ENCODE results near the gene SMC5.

The SMC5 gene

DNA sequence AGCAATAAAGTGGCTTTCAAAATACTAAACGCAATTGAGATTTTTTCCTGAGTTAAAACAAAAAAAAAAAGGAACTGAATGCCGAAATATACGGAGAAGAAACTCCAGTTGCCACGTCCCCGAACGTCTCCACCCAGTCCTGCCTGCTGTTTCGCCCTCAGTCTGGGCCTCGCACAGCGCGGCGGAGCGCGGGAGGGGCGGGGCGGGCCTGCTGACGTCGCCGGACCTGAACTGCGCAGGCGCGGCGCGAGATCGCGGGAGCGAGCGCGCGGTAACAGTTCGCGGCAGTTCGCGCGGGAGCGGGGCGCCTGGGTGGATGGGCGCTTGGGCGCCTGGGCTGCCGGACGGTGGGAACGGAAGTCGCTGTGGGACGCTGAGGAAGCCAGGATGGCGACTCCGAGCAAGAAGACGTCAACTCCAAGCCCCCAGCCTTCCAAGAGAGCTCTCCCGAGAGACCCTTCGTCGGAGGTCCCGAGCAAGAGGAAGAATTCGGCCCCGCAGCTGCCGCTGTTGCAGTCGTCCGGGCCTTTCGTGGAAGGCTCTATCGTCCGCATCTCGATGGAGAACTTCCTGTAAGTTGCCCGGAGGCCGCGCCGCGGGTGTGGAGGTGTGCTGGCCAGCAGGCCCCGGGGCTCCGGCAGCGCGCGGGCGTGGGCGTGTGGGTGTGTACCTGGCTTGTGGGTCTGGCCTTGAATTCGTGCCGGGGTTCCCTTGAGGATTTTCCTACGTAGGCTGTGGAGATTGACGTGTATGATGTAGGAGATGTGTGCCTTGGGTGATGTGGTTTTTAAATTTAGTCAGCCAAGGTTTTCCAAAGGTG lies at the start of gene SMC5:
TSS of gene SMC5 (plus strand) at position 287 of the 820 bp plus-strand sequence. CDS start at position 388, 101 bp downstream.
- TF ChIP-seq GATA2 (IDR thresholded peaks at IDR 0.05; ENCODE audit: low read depth, low read length) (peak; percentile 53; the same call in 1 of the 2 replicates), GATA3 (IDR thresholded peaks at IDR 0.05; ENCODE audit: low read depth, low read length) (no peak)

DNA sequence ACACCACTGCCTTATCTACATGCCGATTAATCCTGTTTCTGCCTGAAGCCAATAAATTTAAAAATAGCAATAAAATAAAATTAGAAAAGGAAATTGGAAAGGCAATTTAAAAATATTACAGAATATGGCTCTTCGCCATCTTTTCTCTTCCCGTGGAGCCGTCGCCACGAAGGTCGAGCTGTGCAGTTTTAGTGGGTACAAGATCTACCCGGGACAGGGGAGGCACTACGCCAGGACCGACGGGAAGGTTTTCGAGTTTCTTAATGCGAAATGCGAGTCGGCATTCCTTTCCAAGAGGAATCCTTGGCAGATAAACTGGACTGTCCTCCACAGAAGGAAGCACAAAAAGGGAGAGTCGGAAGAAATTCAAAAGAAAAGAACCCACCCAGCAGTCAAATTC lies 41.7 kb upstream of the SMC5 start:
- no peak for TF ChIP-seq GATA2 (IDR thresholded peaks at IDR 0.05; ENCODE audit: low read depth, low read length)
- no peak for TF ChIP-seq GATA3 (IDR thresholded peaks at IDR 0.05; ENCODE audit: low read depth, low read length)

DNA sequence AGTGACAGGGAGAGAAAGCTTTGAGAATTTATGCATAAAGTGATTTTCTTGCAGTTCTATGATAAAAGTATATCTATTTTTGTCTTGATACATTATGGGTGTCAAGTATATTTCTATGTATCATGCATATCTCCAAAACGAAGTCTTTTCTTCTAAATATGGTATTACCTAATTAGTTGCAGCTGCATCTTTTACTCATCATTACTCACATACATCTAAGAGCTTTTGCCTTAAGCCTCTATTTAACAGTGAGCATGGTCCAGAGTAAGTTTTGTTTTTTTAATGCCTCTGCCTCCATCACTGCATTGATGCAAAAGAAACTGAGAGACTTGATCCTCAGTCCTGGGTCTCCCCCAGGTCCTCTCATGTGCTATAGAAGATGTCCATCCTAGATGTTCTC lies 40.0 kb upstream of the SMC5 start:
- TF ChIP-seq GATA3 (IDR thresholded peaks at IDR 0.05; ENCODE audit: low read depth, low read length) (no peak), GATA2 (IDR thresholded peaks at IDR 0.05; ENCODE audit: low read depth, low read length) (no peak)

DNA sequence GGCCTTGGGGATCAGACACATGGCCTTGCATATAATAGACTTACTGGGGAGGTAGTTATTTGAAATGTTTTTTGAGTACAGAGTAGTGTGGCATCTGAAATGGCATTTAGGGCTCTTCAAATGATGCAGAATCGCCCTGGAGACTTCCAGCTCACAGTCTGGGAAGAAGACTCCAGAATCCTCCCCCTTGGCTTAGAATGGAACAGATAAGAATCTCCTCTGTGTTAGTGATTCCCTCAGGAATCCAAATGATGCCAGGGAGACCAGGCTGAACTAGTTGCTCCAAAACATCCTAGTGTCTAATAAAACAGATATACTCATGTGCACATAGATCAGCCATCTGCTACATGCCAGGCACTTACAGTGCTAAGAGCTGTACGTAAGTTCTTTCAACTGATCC lies 38.6 kb upstream of the SMC5 start:
- TF ChIP-seq GATA2 (IDR thresholded peaks at IDR 0.05; ENCODE audit: low read depth, low read length), result no peak
- no peak for TF ChIP-seq GATA3 (IDR thresholded peaks at IDR 0.05; ENCODE audit: low read depth, low read length)

DNA sequence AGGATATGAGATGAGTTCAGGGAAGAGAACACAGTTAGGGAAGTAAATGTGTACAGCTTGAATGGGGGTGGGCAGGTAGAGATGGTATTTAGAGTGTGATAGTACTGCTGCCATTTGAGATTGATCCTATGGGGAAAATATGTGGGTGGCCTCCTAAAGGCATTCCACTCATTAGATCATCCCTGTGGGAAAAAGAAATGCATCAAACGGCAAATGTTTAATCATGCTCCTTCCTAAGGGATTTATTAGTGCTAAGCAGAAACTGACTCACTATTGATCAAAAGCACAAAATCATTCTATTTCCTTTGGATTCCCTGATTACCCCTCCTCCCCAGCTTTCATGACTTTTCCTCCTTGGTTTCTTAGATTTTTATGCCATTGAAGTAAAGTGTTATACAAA lies 36.4 kb upstream of the SMC5 start:
- TF ChIP-seq GATA3 (IDR thresholded peaks at IDR 0.05; ENCODE audit: low read depth, low read length), result no peak
- TF ChIP-seq GATA2 (IDR thresholded peaks at IDR 0.05; ENCODE audit: low read depth, low read length), result no peak

DNA sequence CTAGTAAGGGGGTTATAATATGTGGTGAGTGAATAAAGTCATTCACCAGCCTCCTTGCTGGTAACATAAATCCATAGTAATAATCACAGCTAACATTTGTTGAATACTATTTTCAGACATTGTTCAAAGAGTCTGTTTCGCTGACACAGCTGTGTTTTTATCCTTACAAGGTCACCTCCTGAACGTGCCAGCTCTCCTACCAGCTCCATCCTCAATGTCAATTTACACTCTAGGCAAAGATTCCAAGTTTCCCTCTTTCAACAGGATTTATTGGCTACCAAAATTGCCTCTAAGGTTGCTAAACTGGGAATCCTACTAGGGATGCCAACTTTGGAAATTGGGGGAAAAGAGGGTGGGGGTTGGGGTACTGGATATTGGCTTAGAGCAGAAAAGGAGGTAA lies 30.7 kb upstream of the SMC5 start:
- TF ChIP-seq GATA3 (IDR thresholded peaks at IDR 0.05; ENCODE audit: low read depth, low read length) (no peak), GATA2 (IDR thresholded peaks at IDR 0.05; ENCODE audit: low read depth, low read length) (no peak)

DNA sequence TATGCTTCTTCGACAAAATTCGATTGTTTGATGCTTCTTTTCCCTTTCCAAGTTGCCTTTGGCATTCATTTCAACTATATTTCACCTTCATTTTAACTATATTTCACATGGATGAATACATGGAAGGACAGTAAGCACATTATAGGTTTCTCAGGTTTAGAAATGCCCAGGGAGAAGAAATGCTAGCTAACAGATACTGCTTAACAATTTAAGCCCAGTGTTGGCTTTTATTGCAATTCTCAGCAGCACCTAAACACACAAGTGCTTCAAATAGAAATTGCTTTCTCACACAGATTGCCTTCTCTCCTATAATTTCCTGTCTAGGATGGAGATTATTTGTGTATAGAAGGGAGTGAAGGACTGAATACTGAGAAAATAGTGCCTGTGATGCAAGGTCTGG lies 30.2 kb upstream of the SMC5 start:
- TF ChIP-seq GATA3 (IDR thresholded peaks at IDR 0.05; ENCODE audit: low read depth, low read length) (no peak), GATA2 (IDR thresholded peaks at IDR 0.05; ENCODE audit: low read depth, low read length) (no peak)

DNA sequence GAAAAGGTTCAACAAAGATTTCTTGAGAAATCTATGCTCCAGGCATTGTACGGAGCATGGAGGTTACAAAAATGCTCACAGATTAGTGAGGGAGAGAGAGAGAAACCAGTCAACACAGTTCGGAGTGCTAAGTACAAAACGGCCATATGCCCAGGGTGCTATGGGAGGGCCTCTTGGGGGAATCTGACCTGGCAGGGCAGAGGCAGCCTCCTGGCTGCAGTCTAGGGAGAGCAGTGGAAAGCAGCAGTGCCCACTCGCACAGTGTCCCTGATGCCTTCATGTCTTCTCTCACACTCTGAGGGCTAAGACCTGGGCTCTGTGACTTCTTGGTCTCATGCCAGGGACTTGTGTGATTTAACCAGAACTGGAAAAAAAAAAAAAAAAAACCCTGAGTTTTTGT lies 29.8 kb upstream of the SMC5 start:
- TF ChIP-seq GATA2 (IDR thresholded peaks at IDR 0.05; ENCODE audit: low read depth, low read length), result no peak
- TF ChIP-seq GATA3 (IDR thresholded peaks at IDR 0.05; ENCODE audit: low read depth, low read length), result no peak

DNA sequence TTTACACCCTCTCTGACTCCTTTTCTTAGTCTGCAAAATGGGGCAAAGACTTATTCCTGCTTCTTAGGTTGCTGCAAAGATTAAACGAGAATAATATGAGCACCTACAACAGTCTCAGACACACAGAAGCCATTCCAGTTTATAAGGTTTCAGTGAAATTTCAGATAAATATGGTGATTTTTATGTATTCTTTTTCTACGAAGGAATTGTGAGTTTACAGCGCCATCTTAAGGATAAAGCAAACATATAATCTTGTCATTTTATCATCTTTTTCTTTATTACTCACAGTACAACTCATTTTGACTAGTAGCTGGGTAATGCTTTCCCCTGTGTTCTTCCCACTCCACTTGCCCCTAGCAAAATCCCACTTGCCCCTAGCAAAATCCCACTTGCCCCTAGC lies 29.2 kb upstream of the SMC5 start:
- TF ChIP-seq GATA3 (IDR thresholded peaks at IDR 0.05; ENCODE audit: low read depth, low read length), result no peak
- no peak for TF ChIP-seq GATA2 (IDR thresholded peaks at IDR 0.05; ENCODE audit: low read depth, low read length)

DNA sequence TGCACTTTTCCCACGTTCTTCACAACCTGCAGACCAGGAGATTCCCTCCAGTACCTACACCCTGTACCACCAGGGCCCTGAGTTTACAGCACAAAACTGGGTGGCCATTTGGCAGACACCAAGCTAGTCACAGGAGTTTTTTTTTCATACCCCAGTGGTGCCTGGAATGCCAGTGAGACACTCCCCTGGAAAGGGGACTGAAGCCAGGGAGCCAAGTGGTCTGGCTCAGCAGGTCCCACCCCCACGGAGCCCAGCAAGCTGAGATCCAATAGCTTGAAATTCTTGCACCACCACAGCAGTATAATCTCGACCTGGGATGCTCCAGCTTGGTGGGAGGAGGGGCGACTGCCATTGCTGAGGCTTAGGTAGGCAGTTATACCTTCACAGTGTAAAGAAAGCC lies 26.3 kb upstream of the SMC5 start:
- TF ChIP-seq GATA2 (IDR thresholded peaks at IDR 0.05; ENCODE audit: low read depth, low read length) (no peak), GATA3 (IDR thresholded peaks at IDR 0.05; ENCODE audit: low read depth, low read length) (no peak)

DNA sequence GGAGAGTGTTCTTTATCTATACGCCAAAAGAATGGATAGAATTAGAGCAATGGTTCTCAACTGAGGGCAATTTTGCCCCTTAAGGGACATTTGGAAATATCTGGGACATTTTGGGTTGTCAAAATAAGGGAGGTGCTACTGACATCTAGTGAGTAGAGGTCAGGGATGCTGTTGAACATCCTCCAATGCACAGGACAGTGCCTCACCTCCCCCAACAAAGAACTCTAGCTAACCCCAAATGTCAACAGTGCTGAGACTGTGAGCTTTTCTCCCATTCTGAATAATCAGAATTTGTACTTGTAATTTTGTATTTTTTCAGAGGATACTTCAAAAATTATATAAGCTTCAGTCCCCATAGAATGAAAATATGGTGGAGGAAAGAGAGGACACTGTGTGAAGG lies 8.6 kb upstream of the SMC5 start:
- TF ChIP-seq GATA3 (IDR thresholded peaks at IDR 0.05; ENCODE audit: low read depth, low read length) (no peak), GATA2 (IDR thresholded peaks at IDR 0.05; ENCODE audit: low read depth, low read length) (no peak)

DNA sequence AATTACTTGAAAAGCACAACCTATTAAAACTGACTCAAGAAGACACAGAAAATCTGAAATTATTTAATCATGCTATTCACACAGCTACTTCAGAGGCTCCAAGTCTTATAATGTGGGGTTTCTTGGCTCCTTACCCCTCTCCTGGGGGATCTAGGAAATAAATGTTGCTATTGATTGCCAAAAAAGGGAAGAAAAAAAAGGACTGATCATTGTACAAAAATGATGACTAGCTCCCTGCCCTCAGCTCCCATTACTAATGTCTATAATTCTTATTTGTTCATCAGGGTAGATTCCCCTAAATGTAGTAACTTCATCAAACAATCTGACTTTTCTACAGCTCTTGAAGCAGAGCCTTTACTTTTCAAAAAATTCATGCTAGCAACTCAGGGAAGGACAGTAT lies 3.3 kb upstream of the SMC5 start:
- no peak for TF ChIP-seq GATA3 (IDR thresholded peaks at IDR 0.05; ENCODE audit: low read depth, low read length)
- no peak for TF ChIP-seq GATA2 (IDR thresholded peaks at IDR 0.05; ENCODE audit: low read depth, low read length)

DNA sequence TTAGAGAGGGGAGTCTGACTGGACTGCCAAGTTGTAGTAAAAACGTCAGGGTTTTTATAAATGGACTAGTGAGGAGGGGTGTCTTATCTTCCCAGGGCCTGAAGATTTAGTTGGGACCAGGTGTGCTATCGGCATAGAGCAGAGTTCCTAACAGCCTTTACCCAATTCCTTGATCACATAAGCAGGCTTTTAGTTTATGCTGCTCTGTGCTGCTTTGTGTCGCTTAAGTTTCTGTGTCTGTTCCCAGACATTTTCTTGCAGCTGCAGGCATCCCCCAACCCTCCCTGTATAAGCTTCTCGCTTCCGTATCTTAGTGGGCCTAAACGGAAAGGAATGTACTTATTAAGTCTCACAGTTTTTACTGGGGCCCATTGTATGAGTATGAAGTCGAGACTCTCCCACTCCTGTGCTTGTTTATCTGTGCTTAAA lies 2.6 kb upstream of the SMC5 start:
- TF ChIP-seq GATA3 (IDR thresholded peaks at IDR 0.05; ENCODE audit: low read depth, low read length), result no peak
- TF ChIP-seq GATA2 (IDR thresholded peaks at IDR 0.05; ENCODE audit: low read depth, low read length), result no peak

DNA sequence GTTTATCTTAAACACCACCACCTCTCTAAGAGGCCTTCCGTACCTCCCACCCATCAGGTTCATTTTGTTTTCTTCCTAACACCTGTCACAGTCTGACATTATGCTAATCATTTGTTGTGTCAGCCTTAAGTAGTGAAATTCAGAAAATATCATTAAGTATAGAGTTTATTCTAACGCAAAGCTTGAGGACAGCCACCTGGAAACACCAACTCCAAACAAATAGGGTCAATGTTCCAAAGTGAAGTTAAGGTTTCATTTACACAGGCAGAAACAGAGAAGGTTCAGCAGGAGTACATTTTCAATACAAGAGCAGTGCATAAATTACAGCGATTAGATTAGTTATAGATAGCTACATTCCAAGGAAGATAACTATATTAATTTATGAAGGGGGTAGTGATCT lies 1.3 kb upstream of the SMC5 start:
- no peak for TF ChIP-seq GATA3 (IDR thresholded peaks at IDR 0.05; ENCODE audit: low read depth, low read length)
- TF ChIP-seq GATA2 (IDR thresholded peaks at IDR 0.05; ENCODE audit: low read depth, low read length), result no peak

DNA sequence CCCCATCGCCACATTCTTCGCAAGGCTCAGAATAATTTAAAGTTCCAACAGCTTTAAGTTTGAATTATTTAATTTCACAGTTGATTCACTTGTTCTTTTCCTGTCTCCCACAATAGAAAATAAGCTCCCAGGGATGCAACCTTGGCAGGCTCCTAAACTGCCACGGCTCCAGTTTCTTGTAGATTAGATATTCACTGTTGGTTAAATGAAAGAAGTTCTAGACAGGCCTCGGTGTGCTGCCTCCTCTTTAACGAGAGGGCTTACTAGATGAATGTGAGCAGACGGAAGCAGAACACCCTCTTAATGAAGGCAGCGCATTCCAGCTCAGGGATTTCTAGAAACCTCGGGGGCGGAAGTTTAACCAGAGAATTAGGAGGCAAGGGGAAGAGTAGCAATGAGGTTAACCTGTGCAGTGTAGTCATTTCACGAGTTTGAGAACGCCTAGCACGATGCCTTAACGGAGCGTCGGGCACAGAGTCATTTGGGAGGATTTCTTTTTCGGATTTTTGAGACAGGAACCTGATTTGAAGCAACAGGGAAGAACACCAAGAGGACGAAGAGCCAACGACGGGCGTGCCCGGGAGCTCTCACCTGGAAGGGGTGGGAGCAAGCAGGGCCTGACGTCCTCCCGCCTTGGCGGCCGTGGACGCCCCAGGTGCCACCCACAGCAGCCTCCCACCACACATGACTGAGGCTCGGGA lies 637 bp upstream of the SMC5 start:
- TF ChIP-seq GATA3 (IDR thresholded peaks at IDR 0.05; ENCODE audit: low read depth, low read length), result no peak
- no peak for TF ChIP-seq GATA2 (IDR thresholded peaks at IDR 0.05; ENCODE audit: low read depth, low read length)

Measured in SH-SY5Y (cell line).